Kidney (tissue), 14 donors: Measurements from ENCODE around the gene DNAJB13. TPM values are rescaled to one million over a fixed set of nuclear protein-coding genes. Genes with fewer than 3 reads are reported as not detected.

ENCODE experiments used
- DNase-seq, 5 donors: peaks; one replicate each; pipeline ENCODE4 v3.0.0-alpha.2; 2013 to 2020
- FAIRE-seq: peaks from 2 replicates; lab custom pipeline; 2012; peaks lifted over from hg19 to GRCh38; lab: Jason Lieb, UNC
- H3K27ac ChIP-seq, 2 donors: one replicate each; pipeline ENCODE4 v1.7.0; 2013; ENCODE audit warnings: low read depth in 2 of 2, low read length in 2 of 2, inconsistent platforms in 1 of 2
- H3K27me3 ChIP-seq: one replicate; pipeline ENCODE4 v1.7.1; 2013; ENCODE audit warnings: low read length, inconsistent platforms; ENCODE audit not compliant: control insufficient read depth, insufficient read depth
- H3K36me3 ChIP-seq, 3 donors: one replicate each; pipeline versions ENCODE4 v1.7.0 to v1.7.1; 2013; ENCODE audit warnings: low read length in 3 of 3, control low read depth in 1 of 3, inconsistent platforms in 1 of 3; ENCODE audit not compliant: insufficient read depth in 3 of 3, control insufficient read depth in 2 of 3
- H3K4me1 ChIP-seq, 3 donors: one replicate each; pipeline versions ENCODE4 v1.7.0 to v1.7.1; 2013; ENCODE audit warnings: low read length in 3 of 3, inconsistent platforms in 1 of 3, low read depth in 1 of 3; ENCODE audit not compliant: control insufficient read depth in 2 of 3, insufficient read depth in 2 of 3
- H3K4me3 ChIP-seq, 3 donors: one replicate each; pipeline versions ENCODE4 v1.7.0 to v1.8.1; 2013; ENCODE audit warnings: low read length in 3 of 3, control low read depth in 1 of 3, inconsistent platforms in 1 of 3
- H3K9ac ChIP-seq, 3 donors: one replicate each; pipeline versions ENCODE4 v1.7.0 to v1.7.1; 2013; ENCODE audit warnings: low read length in 3 of 3, control low read depth in 1 of 3, inconsistent platforms in 1 of 3
- H3K9me3 ChIP-seq, 3 donors: one replicate each; pipeline versions ENCODE4 v1.7.0 to v1.7.1; 2013; ENCODE audit warnings: low read length in 3 of 3, control low read depth in 1 of 3, inconsistent platforms in 1 of 3; ENCODE audit not compliant: control insufficient read depth in 2 of 3, insufficient read depth in 1 of 3
- intact Hi-C: fragments of 100-400 bp; cut with DNase I; formaldehyde crosslinking; loops from one replicate; pipeline ENCODE4 v1.11.1; 2022
- polyA plus RNA-seq: library from polyadenylated mRNA; stranded (reverse); fragments of 350-450 nt; fragmentation: Illumina TruSeq; extraction: RNeasy Lipid Tissue Mini Kit (QIAGEN cat#74804); gene quantifications from one replicate; pipeline ENCODE4 v1.2.3, GENCODE V29; 2014; ENCODE audit warnings: low read depth, low replicate concordance; ENCODE audit not compliant: insufficient read depth
- total RNA-seq: library from RNA; stranded (reverse); fragmentation: NEBNext Ultra II Directional; extraction: Animal tissue kit (Norgen Biotek cat#: 25700); gene quantifications from one replicate; pipeline ENCODE4 v1.2.1, GENCODE V29; 2021
- TF ChIP-seq, protein P1 (sequence below): IDR thresholded peaks from 3 replicates; pipeline ENCODE4 v1.5.1; 2012; ENCODE audit warnings: mild to moderate bottlenecking, moderate library complexity, borderline replicate concordance; ENCODE audit not compliant: insufficient read depth; ENCODE audit errors: extremely low read depth
- donor health status: control.
- donor health status: control.
- donor health status: control.
- donor health status: control.
- donor health status: control.
- donor health status: DM: yes; HTN: yes; CAD: no.
- donor health status: Normal renal cell carcinoma (clear cell type).

DNAJB13 gene
- total and polyA plus RNA-seq, 2 donors from 2014 or later, result 1.5 to 4.3 TPM

DNA sequence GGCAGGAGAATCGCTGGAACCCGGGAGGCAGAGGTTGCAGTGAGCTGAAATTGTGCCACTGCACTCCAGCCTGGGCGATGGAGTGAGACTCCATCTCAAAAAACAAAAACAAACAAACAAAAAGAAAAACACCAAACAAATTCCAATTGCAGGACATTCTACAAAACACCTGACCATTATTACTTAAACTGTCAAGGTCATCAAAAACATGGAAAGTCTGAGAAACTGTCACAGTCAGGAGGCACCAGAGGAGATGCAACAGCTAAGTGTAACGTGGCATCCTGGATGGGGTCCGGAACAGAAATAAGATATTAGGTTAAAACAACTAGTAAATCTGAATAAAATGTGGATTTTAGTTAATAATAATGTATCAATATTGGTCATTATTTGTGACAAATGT is 914 bp upstream of the DNAJB13 start:
- intact Hi-C loops, result no loop called here
- H3K27me3 ChIP-seq, result no peaks in the 10 kb centered on the region
- H3K9ac ChIP-seq, result no peak overlapping the region
- peaks cover 0 to 6% (median 0%) of the 10 kb centered on the region in 3 donors for H3K9me3 ChIP-seq
- H3K27ac ChIP-seq, result no peak overlapping the region
- no peaks in the 10 kb centered on the region for H3K4me1 ChIP-seq
- TF ChIP-seq, protein P1, sequence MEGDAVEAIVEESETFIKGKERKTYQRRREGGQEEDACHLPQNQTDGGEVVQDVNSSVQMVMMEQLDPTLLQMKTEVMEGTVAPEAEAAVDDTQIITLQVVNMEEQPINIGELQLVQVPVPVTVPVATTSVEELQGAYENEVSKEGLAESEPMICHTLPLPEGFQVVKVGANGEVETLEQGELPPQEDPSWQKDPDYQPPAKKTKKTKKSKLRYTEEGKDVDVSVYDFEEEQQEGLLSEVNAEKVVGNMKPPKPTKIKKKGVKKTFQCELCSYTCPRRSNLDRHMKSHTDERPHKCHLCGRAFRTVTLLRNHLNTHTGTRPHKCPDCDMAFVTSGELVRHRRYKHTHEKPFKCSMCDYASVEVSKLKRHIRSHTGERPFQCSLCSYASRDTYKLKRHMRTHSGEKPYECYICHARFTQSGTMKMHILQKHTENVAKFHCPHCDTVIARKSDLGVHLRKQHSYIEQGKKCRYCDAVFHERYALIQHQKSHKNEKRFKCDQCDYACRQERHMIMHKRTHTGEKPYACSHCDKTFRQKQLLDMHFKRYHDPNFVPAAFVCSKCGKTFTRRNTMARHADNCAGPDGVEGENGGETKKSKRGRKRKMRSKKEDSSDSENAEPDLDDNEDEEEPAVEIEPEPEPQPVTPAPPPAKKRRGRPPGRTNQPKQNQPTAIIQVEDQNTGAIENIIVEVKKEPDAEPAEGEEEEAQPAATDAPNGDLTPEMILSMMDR, result no peak
- H3K36me3 ChIP-seq, result no peaks in the 10 kb centered on the region
- FAIRE-seq (no peak), DNase-seq (no peak)
- no peak overlapping the region for H3K4me3 ChIP-seq

DNA sequence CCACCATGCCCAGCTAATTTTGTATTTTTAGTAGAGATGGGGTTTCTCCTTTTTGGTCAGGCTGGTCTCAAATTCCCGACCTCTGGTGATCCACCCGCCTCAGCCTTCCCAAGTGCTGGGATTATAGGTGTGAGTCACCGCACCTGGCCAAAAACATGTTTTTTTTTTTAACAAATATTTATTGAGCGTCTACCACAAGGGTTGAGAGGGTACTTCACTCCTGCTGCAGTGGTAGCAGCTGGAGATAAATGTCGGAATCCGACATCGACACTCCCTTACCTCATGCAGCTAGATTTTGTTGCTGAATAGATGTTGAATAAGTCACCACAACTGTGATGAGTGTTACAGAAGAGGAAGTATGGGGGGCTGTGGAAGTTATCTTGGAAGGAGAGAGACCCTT is 971 bp downstream of the DNAJB13 start:
- Histone ChIP-seq H3K9ac (no peak overlapping the region), H3K27ac (no peak overlapping the region), H3K36me3 (no peaks in the 10 kb centered on the region), H3K4me1 (no peaks in the 10 kb centered on the region), H3K9me3 (peaks cover 0 to under 1% (median 0%) of the 10 kb centered on the region in 3 donors), H3K27me3 (no peaks in the 10 kb centered on the region), H3K4me3 (no peak overlapping the region)
- FAIRE-seq (no peak), DNase-seq (no peak)
- TF ChIP-seq, protein P1, result no peak
- intact Hi-C loops, result no loop called here

DNA sequence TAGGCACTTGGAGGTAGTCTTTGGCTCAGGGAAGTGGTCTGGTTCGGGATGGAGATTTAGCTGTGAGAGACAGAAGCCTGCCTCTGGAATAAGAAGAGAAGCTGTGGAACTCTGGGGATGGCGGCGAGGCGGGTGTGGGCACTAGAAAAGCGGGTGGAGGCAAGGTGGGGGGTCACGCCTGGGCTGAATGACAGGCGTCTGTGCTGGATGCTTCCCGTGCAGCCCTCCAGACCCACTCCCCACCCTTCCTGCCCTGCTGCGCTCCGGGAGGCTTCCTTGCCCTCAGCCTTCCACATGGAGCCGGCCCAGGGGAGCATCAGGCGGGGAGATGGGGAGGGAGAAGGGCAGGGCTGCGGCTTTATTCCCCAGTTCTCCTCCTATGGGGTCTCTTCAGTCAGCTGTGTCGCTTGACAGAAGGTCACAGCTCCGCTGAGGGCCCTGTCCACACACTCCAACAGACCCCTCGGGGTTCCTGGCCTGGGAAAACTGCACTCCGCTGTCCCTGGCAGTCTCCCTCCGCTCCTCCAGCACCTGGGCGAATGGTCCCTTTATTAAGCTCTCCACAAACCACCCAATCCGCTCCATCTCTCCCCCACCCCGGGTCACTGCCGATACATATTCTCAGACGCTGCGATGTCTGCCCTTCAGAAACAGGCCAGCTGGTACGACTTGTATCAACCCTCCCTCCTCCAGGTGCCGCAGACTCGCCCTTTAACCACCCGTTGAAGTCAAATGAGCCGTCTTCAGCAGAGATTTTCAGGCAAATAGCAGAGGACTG is 6.2 kb downstream of the DNAJB13 start:
- FAIRE-seq, result no peak
- TF ChIP-seq, protein P1, result no peak
- H3K9ac ChIP-seq, result no peak overlapping the region

More for the DNA sequence above, 6.2 kb downstream of the DNAJB13 start:
- Histone ChIP-seq H3K27ac (no peak overlapping the region), H3K27me3 (no peaks in the 10 kb centered on the region), H3K4me1 (no peaks in the 10 kb centered on the region), H3K4me3 (no peak overlapping the region), H3K36me3 (no peaks in the 10 kb centered on the region), H3K9me3 (no peaks in the 10 kb centered on the region)
- peak in 1 of 5 donors; percentile 55 for DNase-seq
- intact Hi-C loops, result no loop called here
